Nephron progenitor cell (in vitro differentiated cells): ENCODE results near the gene RDM1.
"Not testable (repeated sequence)": the region's sequence is repeated elsewhere in the genome, so short reads cannot be mapped to it uniquely, and the experiment has no call there.

Experiments used
- DNase-seq: peaks from one replicate; pipeline ENCODE4 v3.0.0; 2021
- H3K27ac Mint-ChIP-seq: 2 replicates; pipeline ENCODE4 v1.8.0; 2021; ENCODE audit warnings: mild to moderate bottlenecking, moderate library complexity, mixed read lengths
- H3K27me3 Mint-ChIP-seq: 2 replicates; pipeline ENCODE4 v1.8.0; 2021; ENCODE audit warnings: mild to moderate bottlenecking, low read depth, mixed read lengths; ENCODE audit not compliant: poor library complexity
- H3K36me3 Mint-ChIP-seq: 2 replicates; pipeline ENCODE4 v1.8.0; 2021; ENCODE audit warnings: low read depth, mixed read lengths
- H3K4me1 Mint-ChIP-seq: 2 replicates; pipeline ENCODE4 v1.8.0; 2021; ENCODE audit warnings: mixed read lengths
- H3K4me3 Mint-ChIP-seq: 2 replicates; pipeline ENCODE4 v1.8.0; 2021; ENCODE audit warnings: mild to moderate bottlenecking, moderate library complexity, mixed read lengths
- H3K9me3 Mint-ChIP-seq: 2 replicates; pipeline ENCODE4 v1.8.0; 2021; ENCODE audit warnings: mild to moderate bottlenecking, moderate library complexity, mixed read lengths
- TF ChIP-seq, protein P1 (sequence below): fragments of 200-600 bp; sonication (generic); IDR thresholded peaks from 2 replicates; pipeline ENCODE4 v1.5.0; 2021; ENCODE audit warnings: antibody characterized with exemption

RDM1 gene

DNA sequence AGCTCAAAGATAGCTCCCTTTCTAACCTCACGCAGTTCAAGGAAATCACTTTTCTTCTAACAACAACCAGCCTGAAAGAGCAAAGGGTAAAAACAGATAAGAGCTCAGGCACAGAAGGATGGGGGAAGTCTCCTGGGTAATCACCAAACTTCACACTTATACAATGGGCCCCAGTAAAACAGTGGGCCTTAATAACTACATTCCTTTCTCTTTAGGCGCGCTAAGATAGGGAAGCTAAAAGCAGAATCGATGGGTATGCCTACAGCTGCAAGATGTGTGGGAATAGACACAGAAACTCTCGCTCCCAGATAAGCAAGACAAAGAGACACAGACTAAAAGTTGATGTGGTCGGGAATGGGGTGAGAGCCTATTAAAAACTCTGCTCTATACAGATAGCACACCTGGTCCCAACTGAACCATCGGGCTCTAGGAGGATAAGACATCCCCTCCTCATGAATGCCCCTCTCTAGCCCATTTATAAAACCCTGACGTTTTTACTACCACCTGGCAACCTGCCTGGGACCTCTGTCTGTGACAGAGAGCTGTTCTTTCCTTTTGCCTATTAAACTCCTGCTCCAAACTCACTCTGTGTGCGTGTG lies 12.1 kb upstream of the RDM1 start:
- Mint-ChIP-seq H3K27me3 (no peaks in the 10 kb centered on the region), H3K4me1 (peaks cover 22% of the 10 kb centered on the region), H3K4me3 (no peak overlapping the region), H3K27ac (peak overlapping the region; percentile 62), H3K9me3 (no peaks in the 10 kb centered on the region), H3K36me3 (no peaks in the 10 kb centered on the region)
- DNase-seq, result no peak
- TF ChIP-seq, protein P1, sequence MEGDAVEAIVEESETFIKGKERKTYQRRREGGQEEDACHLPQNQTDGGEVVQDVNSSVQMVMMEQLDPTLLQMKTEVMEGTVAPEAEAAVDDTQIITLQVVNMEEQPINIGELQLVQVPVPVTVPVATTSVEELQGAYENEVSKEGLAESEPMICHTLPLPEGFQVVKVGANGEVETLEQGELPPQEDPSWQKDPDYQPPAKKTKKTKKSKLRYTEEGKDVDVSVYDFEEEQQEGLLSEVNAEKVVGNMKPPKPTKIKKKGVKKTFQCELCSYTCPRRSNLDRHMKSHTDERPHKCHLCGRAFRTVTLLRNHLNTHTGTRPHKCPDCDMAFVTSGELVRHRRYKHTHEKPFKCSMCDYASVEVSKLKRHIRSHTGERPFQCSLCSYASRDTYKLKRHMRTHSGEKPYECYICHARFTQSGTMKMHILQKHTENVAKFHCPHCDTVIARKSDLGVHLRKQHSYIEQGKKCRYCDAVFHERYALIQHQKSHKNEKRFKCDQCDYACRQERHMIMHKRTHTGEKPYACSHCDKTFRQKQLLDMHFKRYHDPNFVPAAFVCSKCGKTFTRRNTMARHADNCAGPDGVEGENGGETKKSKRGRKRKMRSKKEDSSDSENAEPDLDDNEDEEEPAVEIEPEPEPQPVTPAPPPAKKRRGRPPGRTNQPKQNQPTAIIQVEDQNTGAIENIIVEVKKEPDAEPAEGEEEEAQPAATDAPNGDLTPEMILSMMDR, result no peak

DNA sequence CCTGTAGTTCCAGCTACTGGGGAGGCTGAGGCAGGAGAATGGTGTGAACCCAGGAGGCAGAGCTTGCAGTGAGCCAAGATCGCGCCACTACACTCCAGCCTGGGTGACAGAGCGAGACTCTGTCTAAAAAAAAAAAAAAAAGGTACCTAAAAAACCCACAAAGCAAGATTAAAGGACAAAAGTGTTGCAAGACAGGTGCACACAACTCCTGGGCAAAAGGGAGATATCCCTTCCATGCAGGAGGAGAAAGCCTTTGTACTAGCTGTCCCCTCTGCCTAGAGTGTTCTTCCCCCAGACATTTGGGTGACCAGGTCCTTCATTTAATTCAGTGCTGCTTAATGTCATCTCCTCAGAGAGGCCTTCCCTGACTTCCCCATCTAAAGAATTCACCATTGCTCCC lies 7.9 kb upstream of the RDM1 start:
- DNase-seq, H3K36me3 Mint-ChIP-seq, H3K9me3 Mint-ChIP-seq, H3K4me3 Mint-ChIP-seq, H3K27ac Mint-ChIP-seq: not testable (repeated sequence)
- peaks cover 16% of the 10 kb centered on the region for H3K27me3 Mint-ChIP-seq
- peaks cover 12% of the 10 kb centered on the region for H3K4me1 Mint-ChIP-seq

DNA sequence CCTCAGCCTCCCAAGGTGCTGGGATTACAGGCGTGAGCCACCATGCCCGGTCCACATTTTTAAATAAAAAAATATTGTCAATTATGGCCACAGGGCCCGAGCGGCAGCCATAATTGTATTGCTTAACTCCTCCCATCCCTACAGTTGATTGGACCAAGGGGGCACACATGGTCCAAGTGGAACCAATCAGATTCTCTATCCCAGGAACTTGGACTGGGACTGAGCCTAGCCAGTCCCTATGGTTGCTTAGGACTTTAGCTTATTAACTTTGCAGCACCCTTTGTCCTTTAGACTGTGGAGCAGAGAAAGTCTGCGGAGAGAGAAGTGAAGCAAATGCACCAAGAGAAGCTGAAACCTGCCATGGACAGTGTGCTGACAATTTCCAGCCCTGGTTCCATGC lies 5.5 kb upstream of the RDM1 start:
- no peak overlapping the region for H3K4me3 Mint-ChIP-seq
- TF ChIP-seq, protein P1, result no peak
- no peak for DNase-seq
- peaks cover 12% of the 10 kb centered on the region for H3K4me1 Mint-ChIP-seq
- no peaks in the 10 kb centered on the region for H3K9me3 Mint-ChIP-seq
- no peaks in the 10 kb centered on the region for H3K36me3 Mint-ChIP-seq
- H3K27ac Mint-ChIP-seq, result no peak overlapping the region
- peaks cover 21% of the 10 kb centered on the region for H3K27me3 Mint-ChIP-seq

DNA sequence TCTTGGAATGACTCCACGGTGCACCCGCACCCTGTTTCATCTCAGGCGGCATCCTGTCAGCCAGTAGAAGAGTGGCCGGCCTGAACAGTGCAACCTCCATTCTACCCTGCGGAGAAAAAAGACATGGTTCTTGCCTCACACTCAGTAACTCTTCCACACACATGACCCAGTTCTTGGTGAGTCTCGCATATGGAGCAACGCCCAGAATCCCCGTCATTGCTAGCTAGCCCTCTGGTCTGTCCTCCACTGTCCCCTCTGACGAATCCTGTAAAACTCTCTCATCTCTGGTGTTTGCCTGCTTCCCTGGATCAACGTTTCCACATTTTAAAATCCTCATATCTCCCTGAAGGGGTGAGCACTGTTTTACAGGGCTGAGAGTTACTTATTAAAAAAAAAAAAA lies 4.2 kb upstream of the RDM1 start:
- no peaks in the 10 kb centered on the region for H3K36me3 Mint-ChIP-seq
- no peaks in the 10 kb centered on the region for H3K9me3 Mint-ChIP-seq
- TF ChIP-seq, protein P1, result no peak
- no peak for DNase-seq
- peaks cover 25% of the 10 kb centered on the region for H3K4me1 Mint-ChIP-seq
- H3K27me3 Mint-ChIP-seq, result peaks cover 23% of the 10 kb centered on the region
- H3K27ac Mint-ChIP-seq, result no peak overlapping the region
- no peak overlapping the region for H3K4me3 Mint-ChIP-seq

DNA sequence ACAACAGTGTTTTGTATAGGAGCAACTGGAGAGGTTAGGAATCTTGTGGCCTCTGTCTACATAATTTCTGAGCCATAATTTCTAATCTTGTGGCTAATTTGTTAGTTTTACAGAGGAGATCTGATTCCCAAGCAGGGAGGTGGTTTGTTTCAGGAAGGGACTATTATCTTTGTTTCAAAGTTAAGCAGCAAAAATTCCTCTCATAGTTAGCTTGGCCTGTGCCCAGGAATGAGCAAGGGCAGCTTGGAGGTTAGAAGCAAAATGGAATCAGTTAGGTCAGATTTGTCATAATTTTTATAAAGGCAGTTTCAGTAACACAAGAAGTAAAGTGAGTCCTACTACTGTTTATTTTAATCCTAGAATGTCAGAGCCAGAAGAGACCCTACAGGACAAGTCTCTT lies 2.0 kb upstream of the RDM1 start:
- H3K27me3 Mint-ChIP-seq, result peaks cover 29% of the 10 kb centered on the region
- no peaks in the 10 kb centered on the region for H3K9me3 Mint-ChIP-seq
- H3K27ac Mint-ChIP-seq, result no peak overlapping the region
- peaks cover 28% of the 10 kb centered on the region for H3K4me1 Mint-ChIP-seq
- no peak overlapping the region for H3K4me3 Mint-ChIP-seq
- DNase-seq, result no peak
- TF ChIP-seq, protein P1, result no peak
- H3K36me3 Mint-ChIP-seq, result no peaks in the 10 kb centered on the region

DNA sequence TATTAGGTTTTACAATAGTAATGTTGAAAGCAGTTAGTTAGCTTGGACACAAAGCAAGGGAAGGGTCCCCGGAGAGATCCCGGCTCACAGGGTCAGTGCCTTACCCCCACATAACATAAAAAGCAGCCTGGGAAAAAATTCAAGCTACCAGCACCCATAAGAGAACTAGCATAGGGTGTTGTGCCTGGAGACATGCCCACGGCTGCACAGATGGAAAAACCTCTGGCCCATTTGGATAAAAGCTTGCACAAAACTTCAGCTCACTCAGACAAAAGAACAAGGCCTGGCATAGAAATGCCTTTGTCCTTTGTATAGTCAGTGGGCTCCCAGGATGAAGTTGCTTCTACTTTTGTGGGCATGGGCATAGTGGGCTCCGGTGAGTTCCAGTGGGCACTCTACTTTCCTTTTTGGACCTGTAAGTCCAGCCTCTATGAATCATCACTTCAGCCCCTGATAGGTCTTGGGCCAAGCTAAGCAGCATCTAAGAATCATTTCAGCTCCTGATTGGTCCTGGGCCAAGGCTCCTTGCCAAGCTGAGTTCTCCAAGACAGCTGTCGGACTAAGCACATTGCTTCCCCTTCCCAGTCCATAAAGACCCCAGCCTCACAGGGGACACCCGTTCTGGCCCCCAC lies 1.3 kb upstream of the RDM1 start:
- H3K27me3 Mint-ChIP-seq, result peaks cover 24% of the 10 kb centered on the region
- H3K36me3 Mint-ChIP-seq, result no peaks in the 10 kb centered on the region
- no peak overlapping the region for H3K27ac Mint-ChIP-seq

More for the DNA sequence above, 1.3 kb upstream of the RDM1 start:
- H3K4me1 Mint-ChIP-seq, result peaks cover 28% of the 10 kb centered on the region
- no peak overlapping the region for H3K4me3 Mint-ChIP-seq
- no peak for DNase-seq
- TF ChIP-seq, protein P1, result no peak
- no peaks in the 10 kb centered on the region for H3K9me3 Mint-ChIP-seq
